ENCODE measurements around the gene ATF2.

GRCh38 chr2:175187378-175187777 is 19.4 kb upstream of the ATF2 start:
- TF ChIP-seq POLR2A (IDR thresholded peaks at IDR 0.05; ENCODE audit: low read depth, low read length) (no peak), POLR2AphosphoS5 (IDR thresholded peaks at IDR 0.05; ENCODE audit: low read depth, low read length) (no peak), TAF1 (IDR thresholded peaks at IDR 0.05; ENCODE audit: borderline replicate concordance, low read depth, low read length) (no peak)
